ENCODE results near the gene TBC1D2B. TPM values are rescaled to one million over a fixed set of nuclear protein-coding genes. Genes with fewer than 3 reads are reported as not detected.

Gene TBC1D2B
- total and polyA plus RNA-seq, 2 of the 4 experiments (the other 2 are of a cell fraction): 17.7 to 28.3 TPM

- Histone ChIP-seq H4K91ac (ENCODE audit: insufficient read depth, low read depth, low read length) (no peak overlapping the region), H3K4me2 (ENCODE audit: low read depth, low read length) (no peak overlapping the region), H3K56ac (ENCODE audit: extremely low read depth, insufficient read depth, low read length) (no peak overlapping the region), H3K9me3 (ENCODE audit: control insufficient read depth, insufficient read depth, low read length) (no peaks in the 10 kb centered on the region), H3K18ac (ENCODE audit: low read depth, low read length) (no peak overlapping the region), H3K36me3 (ENCODE audit: control insufficient read depth, insufficient read depth, low read length) (peaks cover 22% of the 10 kb centered on the region), H3K27me3 (ENCODE audit: control insufficient read depth, insufficient read depth, low read length) (no peaks in the 10 kb centered on the region), H2BK5ac (ENCODE audit: low read depth, low read length, poor library complexity, severe bottlenecking) (no peak overlapping the region), H2BK15ac (ENCODE audit: low read depth, low read length) (no peak overlapping the region), H3K4me1 (ENCODE audit: control insufficient read depth, insufficient read depth, low read length) (peaks cover 15% of the 10 kb centered on the region), H3K14ac (replicated peaks; ENCODE audit: low read depth, low read length) (no peak overlapping the region), H3K9ac (ENCODE audit: low read depth, low read length) (no peak overlapping the region), H4K8ac (ENCODE audit: low read depth in 2 of 2, low read length in 2 of 2) (no peak overlapping the region), H3K27ac (ENCODE audit: insufficient read depth, low read length) (no peak overlapping the region), H2AFZ (replicated peaks; ENCODE audit: low read length, poor library complexity) (no peak overlapping the region), H2BK120ac (ENCODE audit: low read depth, low read length) (no peak overlapping the region), H4K5ac (ENCODE audit: low read depth, low read length) (no peak overlapping the region), H3K4ac (ENCODE audit: low read depth, low read length) (no peak overlapping the region), H2BK20ac (ENCODE audit: low read depth, low read length) (no peak overlapping the region), H3K23ac (ENCODE audit: low read depth, low read length) (no peak overlapping the region), H2AK9ac (replicated peaks; ENCODE audit: low read depth, low read length, poor library complexity) (no peak overlapping the region), H3K9me1 (ENCODE audit: insufficient read depth, low read length) (peaks cover 15% of the 10 kb centered on the region), H3K79me1 (ENCODE audit: low read depth in 1 of 2, low read length in 2 of 2) (peaks cover 20 to 51% of the 10 kb centered on the region in 2 experiments), H3K4me3 (ENCODE audit: insufficient read depth, low read depth, low read length) (no peak overlapping the region), H2AK5ac (ENCODE audit: low read depth, low read length) (no peak overlapping the region), H4K20me1 (ENCODE audit: insufficient read depth, low read length) (peaks cover 37% of the 10 kb centered on the region)
- in situ Hi-C loops (cut with MboI; ENCODE audit: low sequenced_read_pairs): no loop called here
- no CpG with 5 or more reads among the region's 4 CpGs for WGBS, 2 experiments (ENCODE audit: extremely low coverage in 2 of 2, insufficient read length in 1 of 2)
- dilution Hi-C loops (cut with HindIII; ENCODE audit: low sequenced_read_pairs, unreplicated experiment): no loop called here
- ATAC-seq (ENCODE audit: low read depth) (no peak), DNase-seq (no peak)
- POLR2A ChIA-PET (ENCODE audit: unreplicated experiment): no interaction called here
- TF ChIP-seq MXI1 (IDR thresholded peaks at IDR 0.05; ENCODE audit: borderline replicate concordance, low read depth, low read length): no peak
- TF ChIP-seq POLR2A (IDR thresholded peaks at IDR 0.05; ENCODE audit: low read depth, low read length): no peak
- TF ChIP-seq RFX5 (IDR thresholded peaks at IDR 0.05; ENCODE audit: low read depth, low read length): no peak
- no peak for TF ChIP-seq MAZ (IDR thresholded peaks at IDR 0.05; ENCODE audit: borderline replicate concordance, low read depth, low read length)
- no peak for TF ChIP-seq USF2 (IDR thresholded peaks at IDR 0.05; ENCODE audit: low read depth, low read length)
- no peak for TF ChIP-seq MAFK (IDR thresholded peaks at IDR 0.05; ENCODE audit: low read depth, low read length)
- no peak for TF ChIP-seq RCOR1 (IDR thresholded peaks at IDR 0.05; ENCODE audit: insufficient replicate concordance, low read length)
- no peak for TF ChIP-seq SMC3 (IDR thresholded peaks at IDR 0.05; ENCODE audit: low read depth, low read length)
- TF ChIP-seq NFE2L2 (IDR thresholded peaks at IDR 0.05; ENCODE audit: low read depth, low read length): no peak
- BruUV-seq (replicated peaks): no TSS peak
- intact Hi-C loops (cut with micrococcal nuclease): no loop called here
- CTCF ChIA-PET: no interaction called here
These were observed 44.8 kb downstream of the TBC1D2B start for GRCh38 chr15:78032671-78033070.

Measured in IMR-90 (cell line).